Stimulated activated CD8-positive, alpha-beta memory T cell treated with anti-CD3 and anti-CD28 coated beads, Interleukin-7, amount 100 ng/mL, for 48 hours (primary cell): Measurements from ENCODE around the gene THBS3.
A peak's percentile ranks its signal among the peaks of the same experiment; 100 is the strongest.
"Not testable (repeated sequence)": the region's sequence is repeated elsewhere in the genome, so short reads cannot be mapped to it uniquely, and the experiment has no call there.

Experiments
- DNase-seq, 2 donors: peaks; one replicate each; pipeline ENCODE4 v3.0.0-alpha.2; 2020; ENCODE audit warnings: low read depth in 1 of 2; ENCODE audit errors: extremely low read depth in 1 of 2

Gene THBS3

DNA sequence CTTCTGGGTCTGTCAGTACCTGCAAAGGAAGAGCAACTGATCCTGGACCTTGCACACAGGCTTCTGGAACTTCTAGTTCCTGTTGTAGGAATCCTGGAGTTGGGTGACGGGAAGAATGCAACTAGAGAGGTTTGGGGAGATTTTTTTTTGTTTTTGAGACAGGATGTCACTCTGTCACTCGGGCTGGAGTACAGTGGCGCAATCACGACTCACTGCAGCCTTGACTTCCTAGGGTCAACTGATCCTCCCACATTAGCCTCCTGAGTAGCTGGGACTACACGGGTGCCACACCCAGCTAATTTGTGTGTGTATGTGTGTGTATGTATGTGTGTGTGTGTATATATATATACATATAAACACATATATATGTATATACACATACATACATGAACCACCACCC lies 28.8 kb upstream of the THBS3 start:
- no peak for DNase-seq

DNA sequence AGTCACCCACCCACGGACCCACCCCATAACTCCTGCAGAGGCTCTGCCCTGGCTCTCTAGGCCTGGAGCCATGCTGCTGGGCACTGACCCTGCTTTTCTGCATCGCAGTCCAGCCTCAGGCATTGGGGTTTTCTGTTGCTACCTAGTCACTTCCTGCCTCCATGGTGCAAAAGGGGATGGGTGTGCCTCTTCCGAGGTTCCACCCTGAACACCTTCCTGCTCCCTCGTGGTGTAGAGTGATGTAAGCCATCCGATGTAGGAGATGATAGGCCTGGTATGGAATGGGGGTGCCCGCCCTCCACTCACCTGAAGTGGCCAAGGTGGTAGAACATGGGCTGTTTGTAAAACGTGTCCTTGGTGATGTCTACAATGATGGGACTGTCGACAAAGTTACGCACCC lies 27.7 kb upstream of the THBS3 start:
- not testable (repeated sequence) for DNase-seq

DNA sequence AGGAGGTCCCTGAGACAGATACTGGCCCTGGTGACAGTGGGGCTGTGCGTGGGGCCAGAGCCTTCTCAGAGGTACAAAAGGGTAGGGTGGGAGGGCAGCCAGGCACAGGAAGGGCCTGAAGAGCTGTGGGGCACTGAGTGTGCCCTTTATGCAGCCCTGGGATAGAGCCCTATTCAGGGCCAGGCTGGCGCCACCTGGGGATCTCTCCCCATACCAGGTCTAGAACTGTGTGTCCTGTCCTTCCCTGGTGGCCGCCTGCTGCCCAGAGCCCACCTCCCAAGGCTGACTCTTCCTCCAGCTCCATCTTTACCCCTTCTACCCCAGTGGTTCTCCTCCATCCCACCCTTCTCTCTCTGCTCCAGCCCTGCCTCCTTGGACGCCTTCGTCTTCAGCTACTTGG lies 25.8 kb upstream of the THBS3 start:
- not testable (repeated sequence) for DNase-seq

DNA sequence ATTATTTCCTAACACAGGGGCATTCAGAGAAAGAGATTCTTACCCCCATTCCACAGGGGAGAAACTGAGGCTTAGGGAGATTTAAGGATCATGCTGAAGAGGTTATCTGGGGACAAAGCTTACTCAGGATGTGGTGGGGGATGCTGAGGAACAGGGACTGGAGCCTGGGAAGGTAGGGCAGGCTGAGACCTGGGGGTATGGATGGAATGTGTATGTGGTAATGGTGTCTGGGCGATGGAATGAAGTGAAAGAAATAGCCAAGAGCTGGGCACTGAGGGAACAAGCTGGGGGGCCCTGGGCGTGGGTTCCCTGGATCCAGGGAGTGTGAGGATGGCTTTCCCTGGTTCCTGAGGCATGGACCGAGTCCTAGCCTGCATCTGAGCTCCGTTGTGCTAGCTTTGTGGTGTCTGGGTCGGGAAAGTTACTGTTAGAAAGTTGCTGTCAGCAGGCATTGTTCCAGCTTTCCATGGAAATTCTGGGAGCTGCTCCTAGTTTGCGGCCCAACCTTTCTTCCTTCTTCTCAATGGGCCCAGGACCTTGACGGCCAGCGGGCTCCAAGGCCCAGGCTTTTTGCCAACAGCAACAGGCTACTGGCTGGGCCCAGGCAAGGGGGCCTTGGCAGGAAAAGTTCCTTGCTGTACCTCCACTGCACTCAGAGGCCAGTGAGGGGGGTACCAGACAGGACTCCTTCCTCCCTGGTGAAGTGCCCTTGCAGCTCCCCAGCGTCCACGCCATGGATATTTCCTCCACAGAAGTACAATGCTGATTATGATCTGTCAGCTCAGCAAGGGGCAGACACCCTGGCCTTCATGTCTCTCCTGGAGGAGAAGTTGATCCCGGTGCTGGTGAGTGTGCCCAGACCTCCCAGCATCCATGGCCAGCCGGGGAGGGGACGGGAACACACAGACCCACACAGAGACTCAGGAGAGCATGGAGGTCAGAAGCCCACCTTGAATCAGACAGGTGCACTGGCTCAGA lies 24.6 kb upstream of the THBS3 start:
- DNase-seq, result not testable (repeated sequence)

DNA sequence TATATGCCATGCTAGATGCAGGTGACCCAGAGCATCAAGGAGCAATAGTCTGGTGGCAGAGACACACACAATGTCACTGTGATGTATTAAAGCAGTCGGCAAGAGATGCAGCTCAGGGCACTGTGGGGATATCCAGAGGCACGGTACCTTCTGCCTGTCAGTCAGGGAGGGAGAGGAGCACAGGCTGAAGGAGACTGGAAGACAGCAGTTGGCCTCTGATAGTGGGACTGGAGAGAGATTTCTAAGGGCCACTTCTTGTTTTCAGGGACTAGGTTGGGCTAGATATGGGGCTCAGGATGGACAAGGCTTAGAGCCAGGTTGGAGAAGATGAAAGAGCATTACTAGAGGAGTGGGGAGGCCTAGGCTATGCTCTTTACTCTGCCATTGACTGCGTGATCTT lies 23.6 kb upstream of the THBS3 start:
- not testable (repeated sequence) for DNase-seq

DNA sequence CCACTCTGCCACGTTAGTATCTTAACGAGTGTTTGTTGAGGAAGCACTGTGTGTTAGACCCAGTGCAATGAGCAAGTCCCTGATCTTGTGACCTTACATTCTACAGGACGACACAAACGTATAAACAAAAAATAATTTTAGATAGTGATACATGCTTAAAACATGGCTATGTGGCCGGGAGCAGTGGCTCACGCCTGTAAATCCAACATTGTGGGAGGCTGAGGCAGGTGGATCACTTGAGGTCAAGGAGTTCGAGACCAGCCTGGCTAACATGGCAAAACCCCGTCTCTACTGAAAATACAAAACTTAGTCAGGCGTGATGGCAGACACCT lies 20.4 kb upstream of the THBS3 start:
- no peak for DNase-seq

DNA sequence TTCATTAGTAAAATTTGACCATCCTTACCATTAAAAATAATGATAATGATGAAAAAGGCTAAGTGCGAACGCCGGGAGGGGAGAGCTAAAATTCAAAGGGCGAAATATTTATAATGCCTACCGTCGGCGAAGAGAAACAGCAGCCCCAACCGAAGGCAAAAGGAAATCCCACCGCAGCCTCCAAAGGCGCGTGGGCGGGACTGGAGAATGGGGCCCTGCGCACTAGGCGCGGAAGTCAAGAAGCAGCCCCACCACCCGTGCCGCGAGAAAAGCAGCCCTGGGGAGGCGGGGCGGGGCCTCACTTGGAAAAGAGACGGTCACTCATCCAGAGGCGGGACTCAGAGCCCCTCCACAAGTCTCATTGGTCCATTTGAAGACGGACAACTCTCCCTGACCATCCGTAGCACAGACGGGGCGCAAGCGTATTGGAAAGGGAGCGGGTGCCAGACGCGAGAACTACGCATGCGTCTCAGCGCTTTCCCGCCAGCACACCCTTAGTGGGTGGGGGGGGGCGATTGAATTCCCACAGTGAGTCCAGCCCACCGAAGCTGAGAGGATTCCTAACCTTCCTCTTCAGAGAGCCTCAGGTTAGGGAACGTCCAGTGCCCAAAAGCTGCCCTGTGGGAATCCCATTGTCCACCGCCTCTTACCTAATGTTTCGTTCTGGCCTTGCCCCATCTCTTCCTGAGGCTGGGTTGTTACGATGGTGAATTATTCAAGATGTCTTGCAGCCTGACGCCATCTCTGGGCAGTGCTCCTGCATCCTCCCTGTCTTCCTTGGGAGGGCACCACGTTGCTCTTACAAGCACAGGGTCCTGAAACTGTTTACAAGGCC lies 19.8 kb upstream of the THBS3 start:
- peak; percentile 99 to 100 for DNase-seq

DNA sequence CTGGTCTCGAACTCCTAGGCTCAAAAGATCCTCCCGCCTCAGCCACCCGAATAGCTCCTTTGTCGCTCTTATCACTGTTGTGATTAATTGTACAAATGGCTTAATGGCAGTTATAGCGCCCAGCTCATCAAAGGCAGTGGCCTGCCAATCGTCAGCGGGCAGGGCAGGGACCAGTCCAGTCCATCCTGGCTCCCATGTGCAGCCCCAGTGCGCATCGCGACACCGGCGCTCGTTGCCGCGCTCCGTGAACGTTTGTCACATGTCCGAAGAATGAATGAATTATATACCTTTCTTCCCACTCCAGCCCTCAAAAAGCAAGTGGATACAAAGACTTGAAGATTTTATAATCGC lies 19.2 kb upstream of the THBS3 start:
- peak; percentile 28 to 44 for DNase-seq

DNA sequence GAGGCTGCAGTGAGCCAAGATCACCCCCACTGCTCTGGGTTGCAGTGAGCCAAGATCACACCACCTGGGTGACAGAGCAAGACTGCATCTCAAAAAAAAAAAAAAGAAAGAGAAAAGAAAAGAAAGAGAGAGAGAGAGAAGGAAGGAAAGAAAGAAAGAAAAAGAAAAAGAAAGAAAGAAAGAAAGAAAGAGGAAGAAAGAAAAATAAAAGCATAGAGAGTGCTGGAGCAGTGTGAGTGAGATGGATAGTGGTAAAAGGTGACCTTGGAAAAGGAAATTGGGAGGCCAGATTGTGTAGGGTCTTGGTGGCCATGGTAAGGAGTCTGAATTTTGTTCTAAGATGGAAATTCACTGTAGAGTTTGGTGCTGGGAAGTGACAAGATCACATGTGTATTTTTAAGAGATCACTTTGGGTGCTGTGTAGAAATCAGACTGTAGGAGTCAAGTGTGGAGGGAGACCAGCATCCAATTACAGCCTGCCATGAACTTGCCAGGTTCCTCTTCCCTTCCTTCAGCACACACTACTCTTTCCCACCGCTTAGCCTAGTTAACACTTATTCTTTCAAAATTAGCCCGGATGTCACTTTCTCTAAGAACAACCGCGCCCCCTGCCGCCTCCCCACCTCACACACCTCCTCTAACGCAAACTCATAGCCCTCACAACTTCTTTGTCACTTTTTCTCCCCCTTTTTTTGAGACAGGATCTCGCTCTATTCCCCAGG lies 18.7 kb upstream of the THBS3 start:
- peak; percentile 68 to 84 for DNase-seq

DNA sequence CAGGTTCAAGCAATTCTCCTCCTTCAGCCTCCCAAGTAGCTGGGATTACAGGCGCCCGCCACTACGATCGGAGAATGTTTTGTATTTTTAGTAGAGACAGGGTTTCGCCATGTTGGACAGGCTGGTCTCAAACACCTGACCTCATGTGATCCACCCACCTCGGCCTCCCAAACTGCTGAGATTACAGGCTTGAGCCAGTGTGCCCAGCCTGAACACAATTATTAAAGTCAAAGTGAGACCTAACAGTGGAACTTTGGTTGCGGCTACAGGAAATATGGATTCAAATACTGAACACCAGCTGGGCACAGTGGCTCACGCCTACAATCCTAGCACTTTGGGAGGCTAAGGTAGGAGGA lies 17.7 kb upstream of the THBS3 start:
- not testable (repeated sequence) for DNase-seq

DNA sequence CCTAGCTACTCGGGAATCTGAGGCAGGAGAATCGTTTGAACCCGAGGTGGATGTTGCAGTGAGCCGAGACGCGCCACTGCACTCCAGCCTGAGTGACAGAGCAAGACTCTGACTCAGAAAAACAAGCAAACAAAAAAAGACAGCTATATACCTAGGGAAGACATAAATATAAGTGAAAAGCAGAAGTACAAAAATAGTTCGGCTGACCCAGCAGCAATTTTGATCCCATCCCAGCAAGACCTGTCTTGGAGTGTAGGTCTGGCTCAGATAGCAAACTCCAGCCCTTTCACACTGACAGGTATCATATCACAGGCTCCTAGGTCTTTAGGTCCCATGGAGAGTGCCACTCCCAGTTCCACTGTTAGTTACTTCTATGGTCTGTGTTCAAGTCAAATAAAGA lies 15.3 kb upstream of the THBS3 start:
- DNase-seq, result no peak

DNA sequence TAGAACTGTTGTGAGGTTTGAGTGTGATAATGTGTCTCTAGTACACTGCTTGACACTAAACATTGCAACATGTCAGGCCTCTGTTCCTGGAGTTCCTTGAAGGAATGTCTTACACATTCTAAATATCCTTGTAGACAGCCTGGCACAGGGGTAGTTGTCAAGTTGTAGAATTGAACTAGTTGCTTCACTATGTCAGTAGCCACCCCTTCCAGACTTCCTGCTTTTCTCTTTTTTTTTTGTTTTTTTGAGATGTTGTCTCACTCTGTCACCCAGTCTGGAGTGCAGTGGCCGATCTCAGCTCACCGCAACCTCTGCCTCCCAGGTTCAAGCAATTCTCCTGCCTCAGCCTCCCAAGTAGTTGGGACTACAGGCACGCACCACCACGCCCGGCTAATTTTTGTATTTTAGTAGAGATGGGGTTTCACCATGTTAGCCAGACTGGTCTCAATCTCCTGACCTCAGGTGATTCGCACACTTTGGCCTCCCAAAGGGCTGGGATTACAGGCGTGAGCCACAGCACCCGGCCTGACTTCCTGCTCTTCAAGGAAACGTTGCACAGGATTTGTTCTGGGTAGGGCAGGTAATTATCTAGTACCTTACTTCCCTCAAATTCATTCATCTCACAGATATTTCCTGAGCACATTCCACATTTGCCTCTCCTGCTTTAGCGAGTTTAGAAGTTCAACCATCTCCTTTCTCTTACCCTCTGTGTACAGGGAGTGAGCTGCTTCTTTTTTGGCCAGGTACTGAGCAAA lies 12.7 kb upstream of the THBS3 start:
- DNase-seq, result not testable (repeated sequence)

DNA sequence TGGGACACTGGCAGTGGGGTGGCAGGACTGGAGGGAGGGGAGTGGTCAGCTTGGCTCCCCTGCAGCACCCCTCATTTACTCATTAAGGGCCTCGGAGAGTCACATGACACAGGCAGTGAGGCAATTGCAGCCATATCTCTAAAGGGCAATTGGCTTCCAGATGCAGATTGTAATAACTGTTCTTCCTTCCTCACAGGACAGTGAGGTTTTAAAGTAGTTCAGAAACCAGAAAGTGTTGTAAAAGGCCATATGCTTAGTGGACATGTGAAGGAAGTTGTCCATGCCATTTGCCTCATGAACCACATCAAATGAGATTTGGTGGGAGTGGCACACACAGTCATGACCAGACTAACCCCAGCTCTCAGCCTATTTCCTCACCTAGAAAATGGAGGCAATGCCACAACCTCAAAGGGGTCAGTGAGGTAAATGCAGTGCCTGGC lies 11.9 kb upstream of the THBS3 start:
- no peak for DNase-seq

DNA sequence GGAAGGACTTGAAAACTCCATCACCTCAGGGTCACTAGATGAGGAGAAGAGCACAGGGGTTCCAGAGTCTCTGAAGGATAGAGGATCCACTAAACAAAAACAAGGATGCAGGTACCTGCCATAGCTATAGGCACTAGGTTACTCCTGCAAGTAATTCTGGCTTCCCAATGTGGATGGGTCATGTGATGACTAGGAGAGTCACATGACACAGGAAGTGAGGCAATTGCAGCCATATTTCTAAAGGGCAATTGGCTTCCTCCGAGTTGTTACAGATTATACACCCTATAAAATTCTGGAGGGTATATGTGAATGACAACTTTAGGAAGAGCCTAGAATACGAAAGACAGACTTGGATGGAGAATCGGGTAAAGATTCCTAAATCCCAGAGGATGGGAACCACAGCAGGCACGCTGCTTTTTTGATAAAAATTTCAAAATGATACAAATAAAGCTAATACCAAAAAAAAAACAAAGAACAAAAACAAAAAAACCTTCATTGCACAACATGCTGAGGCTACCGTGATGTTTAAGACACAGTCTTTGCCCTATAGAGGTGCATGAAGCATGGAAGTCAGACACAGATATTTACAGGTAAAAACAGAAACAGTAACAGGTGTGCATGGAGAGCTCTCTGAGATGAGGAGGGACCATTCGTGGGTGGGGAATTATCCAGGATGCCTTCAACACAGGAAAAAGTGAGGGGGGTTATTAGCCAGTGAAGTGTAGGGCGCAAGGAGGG lies 11.3 kb upstream of the THBS3 start:
- no peak for DNase-seq

DNA sequence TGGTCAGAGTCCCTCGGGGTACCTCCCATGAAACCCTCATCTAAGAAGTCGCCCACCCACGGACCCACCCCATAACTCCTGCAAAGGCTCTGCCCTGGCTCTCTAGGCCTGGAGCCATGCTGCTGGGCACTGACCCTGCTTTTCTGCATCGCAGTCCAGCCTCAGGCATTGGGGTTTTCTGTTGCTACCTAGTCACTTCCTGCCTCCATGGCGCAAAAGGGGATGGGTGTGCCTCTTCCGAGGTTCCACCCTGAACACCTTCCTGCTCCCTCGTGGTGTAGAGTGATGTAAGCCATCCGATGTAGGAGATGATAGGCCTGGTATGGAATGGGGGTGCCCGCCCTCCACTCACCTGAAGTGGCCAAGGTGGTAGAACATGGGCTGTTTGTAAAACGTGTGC lies 7.0 kb upstream of the THBS3 start:
- DNase-seq, result not testable (repeated sequence)

DNA sequence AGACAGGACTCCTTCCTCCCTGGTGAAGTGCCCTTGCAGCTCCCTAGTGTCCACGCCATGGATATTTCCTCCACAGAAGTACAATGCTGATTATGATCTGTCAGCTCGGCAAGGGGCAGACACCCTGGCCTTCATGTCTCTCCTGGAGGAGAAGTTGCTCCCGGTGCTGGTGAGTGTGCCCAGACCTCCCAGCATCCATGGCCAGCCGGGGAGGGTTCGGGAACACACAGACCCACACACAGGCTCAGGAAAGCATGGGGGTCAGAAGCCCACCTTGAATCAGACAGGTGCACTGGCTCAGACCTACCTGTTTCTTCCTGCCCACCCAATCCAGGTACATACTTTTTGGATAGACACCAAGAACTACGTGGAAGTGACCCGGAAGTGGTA lies 4.3 kb upstream of the THBS3 start:
- not testable (repeated sequence) for DNase-seq

DNA sequence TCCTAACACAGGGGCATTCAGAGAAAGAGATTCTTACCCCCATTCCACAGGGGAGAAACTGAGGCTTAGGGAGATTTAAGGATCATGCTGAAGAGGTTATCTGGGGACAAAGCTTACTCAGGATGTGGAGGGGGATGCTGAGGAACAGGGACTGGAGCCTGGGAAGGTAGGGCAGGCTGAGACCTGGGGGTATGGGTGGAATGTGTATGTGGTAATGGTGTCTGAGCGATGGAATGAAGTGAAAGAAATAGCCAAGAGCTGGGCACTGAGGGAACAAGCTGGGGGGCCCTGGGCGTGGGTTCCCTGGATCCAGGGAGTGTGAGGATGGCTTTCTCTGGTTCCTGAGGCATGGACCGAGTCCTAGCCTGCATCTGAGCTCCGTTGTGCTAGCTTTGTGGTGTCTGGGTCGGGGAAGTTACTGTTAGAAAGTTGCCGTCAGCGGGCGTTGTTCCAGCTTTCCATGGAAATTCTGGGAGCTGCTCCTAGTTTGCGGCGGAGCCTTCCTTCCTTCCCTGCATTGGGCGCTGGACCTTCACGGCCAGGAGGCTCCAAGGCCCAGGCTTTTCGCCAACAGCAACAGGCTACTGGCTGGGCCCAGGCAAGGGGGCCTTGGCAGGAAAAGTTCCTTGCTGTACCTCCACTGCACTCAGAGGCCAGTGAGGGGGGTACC lies 3.8 kb upstream of the THBS3 start:
- not testable (repeated sequence) for DNase-seq

DNA sequence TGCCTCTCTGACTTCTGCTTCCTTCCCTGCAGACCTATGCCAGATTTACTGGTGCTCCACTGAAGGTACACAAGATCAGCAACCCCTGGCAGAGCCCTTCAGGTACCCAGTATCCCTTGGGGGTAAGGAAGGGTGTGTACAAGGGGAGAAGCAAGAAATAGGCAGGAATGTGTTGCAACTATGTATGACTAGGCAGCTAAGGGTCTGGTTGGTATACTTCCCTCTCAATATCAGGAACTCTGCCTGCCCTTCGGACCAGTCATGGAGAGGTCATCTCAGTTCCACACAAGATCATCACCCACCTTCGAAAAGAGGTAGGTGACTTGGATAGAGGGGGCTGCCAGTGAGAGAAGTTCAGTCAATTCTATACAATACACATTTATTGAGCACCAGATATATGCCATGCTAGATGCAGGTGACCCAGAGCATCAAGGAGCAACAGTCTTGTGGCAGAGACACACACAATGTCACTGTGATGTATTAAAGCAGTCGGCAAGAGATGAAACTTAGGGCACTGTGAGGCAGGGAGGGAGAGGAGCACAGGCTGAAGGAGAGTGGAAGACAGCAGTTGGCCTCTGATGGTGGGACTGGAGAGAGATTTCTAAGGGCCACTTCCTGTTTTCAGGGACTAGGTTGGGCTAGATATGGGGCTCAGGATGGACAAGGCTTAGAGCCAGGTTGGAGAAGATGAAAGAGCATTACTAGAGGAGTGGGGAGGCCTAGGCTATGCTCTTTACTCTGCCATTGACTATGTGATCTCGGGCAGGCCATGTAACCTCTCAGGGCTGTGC lies 2.8 kb upstream of the THBS3 start:
- no peak for DNase-seq

DNA sequence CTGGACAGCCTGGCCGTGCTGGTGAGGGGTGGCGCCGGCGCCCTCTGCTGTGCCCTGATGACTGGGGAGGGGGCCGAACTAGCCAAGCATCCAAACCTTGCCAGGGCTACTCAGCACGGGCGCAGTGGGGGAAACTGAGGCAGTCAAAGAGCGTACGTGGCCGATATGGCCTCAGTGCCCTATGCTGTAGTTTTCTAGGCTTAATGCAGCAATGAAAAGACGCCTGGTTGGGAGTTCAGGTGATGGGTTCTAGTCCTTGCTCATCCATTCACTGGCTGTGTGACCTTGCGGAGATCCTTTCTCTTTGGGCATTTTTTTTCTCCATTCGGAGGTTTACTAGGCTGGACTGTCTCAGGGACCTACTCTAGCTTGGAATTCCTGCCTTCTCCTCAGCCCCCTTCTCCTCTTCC lies 1.6 kb upstream of the THBS3 start:
- DNase-seq, result no peak
